K562 (cell line): Measurements from ENCODE around the gene MRPL10. TPM values are rescaled to one million over a fixed set of nuclear protein-coding genes. Genes with fewer than 3 reads are reported as not detected.

ENCODE experiments used
- ADNP ChIP-seq: fragments of 200-800 bp; sonication (Bioruptor generic); IDR thresholded peaks from 2 replicates; pipeline ENCODE4 v1.6.1; 2016; ENCODE audit warnings: missing genetic modification characterization, missing compliant biosample characterization
- ATF4 ChIP-seq: fragments of 450-650 bp; formaldehyde crosslinking; IDR thresholded peaks from 2 replicates; pipeline ENCODE4 v1.4.0; 2022; ENCODE audit warnings: mild to moderate bottlenecking, moderate library complexity
- NR2C1 ChIP-seq, 2 experiments: fragments of 450-650 bp; IDR thresholded peaks; 2 replicates each; pipeline ENCODE4 v1.6.1; 2017; ENCODE audit warnings: mild to moderate bottlenecking in 2 of 2, antibody characterized with exemption in 1 of 2, inconsistent platforms in 1 of 2, missing compliant biosample characterization in 1 of 2, missing genetic modification characterization in 1 of 2
- RAD21 ChIP-seq, 2 experiments: fragments of 250-450 bp in 1 of 2; fragments of 450-650 bp in 1 of 2; sonication (Bioruptor Pico) in 1 of 2; formaldehyde crosslinking in 1 of 2; IDR thresholded peaks in 1 of 2; conservative IDR thresholded peaks in 1 of 2; 2 replicates each; pipeline versions ENCODE4 v1.4.0 to v1.8.0; 2020 to 2022; ENCODE audit warnings: mild to moderate bottlenecking in 2 of 2, moderate library complexity in 1 of 2
- RBM17 ChIP-seq: fragments of 200-400 bp; formaldehyde crosslinking; IDR thresholded peaks from 2 replicates; pipeline ENCODE4 v1.6.1; 2017; ENCODE audit warnings: low read depth, mild to moderate bottlenecking, low read length, borderline replicate concordance
- RFX1 ChIP-seq: fragments of 450-650 bp; IDR thresholded peaks from 2 replicates; pipeline ENCODE4 v1.6.1; 2016; ENCODE audit warnings: mild to moderate bottlenecking, moderate library complexity
- SREBF2 ChIP-seq: sonication (generic); formaldehyde crosslinking; IDR thresholded peaks from 2 replicates; pipeline ENCODE4 v1.4.0; 2020; ENCODE audit warnings: mild to moderate bottlenecking, missing genetic modification reagents
- TAF15 ChIP-seq: fragments of 200-400 bp; formaldehyde crosslinking; IDR thresholded peaks from 2 replicates; pipeline ENCODE4 v1.6.1; 2017; ENCODE audit warnings: mild to moderate bottlenecking, low read depth, low read length, moderate library complexity
- TCF15 ChIP-seq: fragments of 250-450 bp; sonication (Bioruptor Pico); IDR thresholded peaks from 2 replicates; pipeline ENCODE4 v1.8.0; 2022; ENCODE audit warnings: moderate library complexity, mild to moderate bottlenecking, inconsistent platforms
- YY1 ChIP-seq, 3 experiments: IDR thresholded peaks; 2 replicates each; pipeline ENCODE4 v1.6.1; 2011; ENCODE audit warnings: low read length in 2 of 3, mild to moderate bottlenecking in 2 of 3, moderate library complexity in 2 of 3, borderline replicate concordance in 1 of 3, control low read depth in 1 of 3, low read depth in 1 of 3; ENCODE audit not compliant: insufficient read depth in 3 of 3, insufficient replicate concordance in 2 of 3, control insufficient read depth in 1 of 3, insufficient read length in 1 of 3; ENCODE audit errors: extremely low read depth in 1 of 3
- ZBTB40 ChIP-seq, 2 experiments: fragments of 450-650 bp in 1 of 2; sonication (generic) in 1 of 2; formaldehyde crosslinking in 1 of 2; IDR thresholded peaks; 2 replicates each; pipeline versions ENCODE4 v1.7.1 to v1.9.0; 2016 to 2022; ENCODE audit warnings: inconsistent platforms in 1 of 2, mild to moderate bottlenecking in 1 of 2, missing genetic modification reagents in 1 of 2
- ZKSCAN1 ChIP-seq: fragments of 150-350 bp; IDR thresholded peaks from 2 replicates; pipeline ENCODE4 v1.6.1; 2016; ENCODE audit warnings: low read depth, low read length
- ZNF232 ChIP-seq: sonication (generic); formaldehyde crosslinking; IDR thresholded peaks from 2 replicates; pipeline ENCODE4 v1.8.0; 2022; ENCODE audit warnings: mild to moderate bottlenecking, missing genetic modification reagents
- ZNF696 ChIP-seq: fragments of 250-450 bp; sonication (Bioruptor Pico); conservative IDR thresholded peaks from 2 replicates; pipeline ENCODE4 v1.4.0; 2020; ENCODE audit warnings: mild to moderate bottlenecking, moderate library complexity
- polyA plus RNA-seq, 8 experiments: library from polyadenylated mRNA; depleted of rRNA in 4 of 8; stranded (reverse) in 5 of 8; unstranded in 3 of 8; fragments of >200 nt; fragmentation: Nextera tagmentation in 2 of 8; fragmentation: Illumina TruSeq in 1 of 8; extraction: Ambion mirVana in 2 of 8; extraction: Trizol in 1 of 8; gene quantifications; 2 replicates each; pipeline versions ENCODE4 v1.2.1 to v1.2.3, GENCODE V29; 2011 to 2014; ENCODE audit warnings: inconsistent platforms in 1 of 8, missing spikeins in 1 of 8
- total RNA-seq, 7 experiments: library from RNA; depleted of rRNA in 6 of 7; stranded (reverse); fragments of >200 nt in 6 of 7; fragmentation: Illumina TruSeq in 2 of 7; extraction: Trizol in 2 of 7; gene quantifications; 2 replicates each; pipeline versions ENCODE4 v1.2.1 to v1.2.3, GENCODE V29; 2011 to 2021; ENCODE audit warnings: low replicate concordance in 1 of 7

The MRPL10 gene
- total and polyA plus RNA-seq, 9 of the 15 experiments (the other 6 are each of a cell fraction or from before 2014, with no cell fraction given): 27.8 to 105 (median 67.3) TPM

GRCh38 chr17:47821424-47822391, 9.6 kb downstream of the MRPL10 start, which contains the start of gene OSBPL7 (continued):
- TF ChIP-seq RBM17 (no peak), ZNF696 (CRISPR knock-in tag) (no peak), SREBF2 (CRISPR knock-in tag) (no peak), RAD21 (CRISPR knock-in tag; conservative IDR thresholded peaks at IDR 0.05 in 1 of 2, IDR thresholded peaks at IDR 0.05 in 1 of 2) (no peak; a peak in 1 of 4 replicates), TAF15 (no peak), TCF15 (no peak), ZKSCAN1 (no peak), NR2C1 (IDR thresholded peaks at IDR 0.05) (no peak), NR2C1 (tag; IDR thresholded peaks at IDR 0.05) (no peak), ADNP (no peak), RFX1 (no peak), YY1 (IDR thresholded peaks at IDR 0.05; ENCODE audit: borderline replicate concordance in 1 of 3, control insufficient read depth in 1 of 3, extremely low read depth in 1 of 3, insufficient read depth in 3 of 3, insufficient read length in 1 of 3, insufficient replicate concordance in 2 of 3, low read depth in 1 of 3, low read length in 2 of 3) (peak in 2 of 3 experiments; percentile 47 to 69), ATF4 (CRISPR knock-in tag) (no peak), ZBTB40 (IDR thresholded peaks at IDR 0.05) (peak; percentile 85), ZBTB40 (CRISPR knock-in tag; IDR thresholded peaks at IDR 0.05) (no peak), ZNF232 (no peak)
